H1 (cell line): ENCODE measurements around the gene TRAPPC3. TPM values are rescaled to one million over a fixed set of nuclear protein-coding genes. Genes with fewer than 3 reads are reported as not detected.

ENCODE experiments used
- RBBP5 ChIP-seq: IDR thresholded peaks from 2 replicates; pipeline ENCODE4 v1.7.1; 2012; ENCODE audit warnings: low read depth, mild to moderate bottlenecking, inconsistent platforms, low read length, moderate library complexity, borderline replicate concordance
- RXRA ChIP-seq: IDR thresholded peaks from 2 replicates; pipeline ENCODE4 v1.6.1; 2011; ENCODE audit warnings: low read depth, mild to moderate bottlenecking, low read length, moderate library complexity; ENCODE audit not compliant: insufficient read depth
- SAP30 ChIP-seq: fragments of 300-600 bp; sonication (generic); IDR thresholded peaks from 2 replicates; pipeline ENCODE4 v1.7.1; 2012; ENCODE audit warnings: low read length, moderate library complexity, mild to moderate bottlenecking, inconsistent platforms; ENCODE audit not compliant: insufficient read depth, insufficient replicate concordance
- polyA plus RNA-seq, 7 experiments: library from polyadenylated mRNA; depleted of rRNA in 3 of 7; stranded (reverse) in 5 of 7; unstranded in 2 of 7; fragments of >200 nt in 5 of 7; fragments of 200-250 nt in 2 of 7; gene quantifications; 1 replicate in 5 of 7; 2 replicates in 1 of 7; 4 replicates in 1 of 7; pipeline versions ENCODE4 v1.2.1 to v1.2.3, GENCODE V29; 2011 to 2013; ENCODE audit warnings: missing spikeins in 2 of 7, mixed read lengths in 2 of 7
- total RNA-seq: library from RNA; stranded (reverse); fragmentation: NEBNext Ultra II Directional; extraction: Animal tissue kit (Norgen Biotek cat#: 25700); gene quantifications from 2 replicates; pipeline ENCODE4 v1.2.1, GENCODE V29; 2021

Gene TRAPPC3
- total and polyA plus RNA-seq, 2 of the 8 experiments (the other 6 are each of a cell fraction or from before 2014, with no cell fraction given), result 47.8 to 51.0 TPM

GRCh38 chr1:36153476-36153875 is 4.2 kb upstream of the TRAPPC3 start (continued):
- TF ChIP-seq SAP30 (no peak), RBBP5 (no peak), RXRA (no peak)
